DOHH2 (cell line): ENCODE results near the gene LARGE1.

Experiments
- H3F3A ChIP-seq: fragments of 200-600 bp; sonication (generic), shearing (Covaris generic); 2 replicates; pipeline ENCODE4 v1.6.0; 2016; ENCODE audit warnings: antibody characterized with exemption, mild to moderate bottlenecking; ENCODE audit not compliant: control insufficient read depth, insufficient read depth
- H3K27ac ChIP-seq: fragments of 200-600 bp; sonication (generic); 2 replicates; pipeline ENCODE4 v1.5.1; 2014; ENCODE audit warnings: low read depth, mild to moderate bottlenecking, low read length, moderate library complexity
- H3K27me3 ChIP-seq: fragments of 200-600 bp; sonication (generic); 2 replicates; pipeline ENCODE4 v1.6.1; 2014; ENCODE audit warnings: mild to moderate bottlenecking, low read length, mixed read lengths; ENCODE audit not compliant: control insufficient read depth
- H3K36me3 ChIP-seq: fragments of 200-600 bp; sonication (generic); 2 replicates; pipeline ENCODE4 v1.6.1; 2014; ENCODE audit warnings: mild to moderate bottlenecking, low read length, moderate library complexity, mixed read lengths; ENCODE audit not compliant: control insufficient read depth
- H3K4me1 ChIP-seq: fragments of 200-600 bp; sonication (generic); 2 replicates; pipeline ENCODE4 v1.6.1; 2014; ENCODE audit warnings: mild to moderate bottlenecking, low read length, mixed read lengths; ENCODE audit not compliant: control insufficient read depth
- H3K4me2 ChIP-seq: fragments of 200-600 bp; sonication (generic); 2 replicates; pipeline ENCODE4 v1.6.0; 2014; ENCODE audit warnings: mild to moderate bottlenecking, low read length, moderate library complexity
- H3K4me3 ChIP-seq: fragments of 200-600 bp; sonication (generic); 2 replicates; pipeline ENCODE4 v1.5.1; 2014; ENCODE audit warnings: mild to moderate bottlenecking, low read length, mixed read lengths
- H3K79me2 ChIP-seq: fragments of 200-600 bp; sonication (generic); 2 replicates; pipeline ENCODE4 v1.6.1; 2014; ENCODE audit warnings: mild to moderate bottlenecking, low read length, mixed read lengths; ENCODE audit not compliant: control insufficient read depth
- H3K9me2 ChIP-seq: fragments of 200-600 bp; sonication (generic); replicated peaks from 2 replicates; pipeline ENCODE4 v1.6.1; 2014; ENCODE audit warnings: mild to moderate bottlenecking, low read length, mixed read lengths; ENCODE audit not compliant: control insufficient read depth
- H3K9me3 ChIP-seq: fragments of 200-600 bp; sonication (generic); 2 replicates; pipeline ENCODE4 v1.6.1; 2014; ENCODE audit warnings: antibody characterized with exemption, low read length, mixed read lengths; ENCODE audit not compliant: control insufficient read depth, insufficient read depth
- H4K20me1 ChIP-seq: fragments of 200-600 bp; sonication (generic); 2 replicates; pipeline ENCODE4 v1.6.0; 2014; ENCODE audit warnings: low read depth, mild to moderate bottlenecking, antibody characterized with exemption, low read length, moderate library complexity; ENCODE audit not compliant: control insufficient read depth, insufficient read depth
- CTCF ChIP-seq: fragments of 200-600 bp; sonication (generic); IDR thresholded peaks from one replicate; pipeline ENCODE4 v1.5.1; 2014; ENCODE audit warnings: antibody characterized with exemption, mild to moderate bottlenecking, low read depth, low read length; ENCODE audit not compliant: poor library complexity, severe bottlenecking
- EZH2phosphoT487 ChIP-seq: fragments of 200-600 bp; sonication (generic); IDR thresholded peaks from 2 replicates; pipeline ENCODE4 v1.6.1; 2017; ENCODE audit warnings: borderline replicate concordance, mild to moderate bottlenecking, antibody characterized with exemption, low read length, moderate library complexity, mixed read lengths

The LARGE1 gene

GRCh38 chr22:33710326-33710725 is 209.9 kb downstream of the LARGE1 start:
- H3K79me2 ChIP-seq = no peaks in the 10 kb centered on the region
- no peak for TF ChIP-seq EZH2phosphoT487

GRCh38 chr22:33707581-33707980 is 212.7 kb downstream of the LARGE1 start:
- H3K4me2 ChIP-seq = no peak overlapping the region
- no peaks in the 10 kb centered on the region for H3F3A ChIP-seq
- H3K9me2 ChIP-seq = no peaks in the 10 kb centered on the region
- H3K27me3 ChIP-seq = no peaks in the 10 kb centered on the region
- H3K9me3 ChIP-seq = no peaks in the 10 kb centered on the region
- TF ChIP-seq EZH2phosphoT487 (no peak), CTCF (no peak)
- H3K36me3 ChIP-seq = no peaks in the 10 kb centered on the region
- H3K4me3 ChIP-seq = no peak overlapping the region
- H3K4me1 ChIP-seq = peaks cover 3% of the 10 kb centered on the region; the same call in 1 of the 2 replicates
- no peaks in the 10 kb centered on the region for H4K20me1 ChIP-seq
- no peak overlapping the region for H3K27ac ChIP-seq
- no peaks in the 10 kb centered on the region for H3K79me2 ChIP-seq

More at GRCh38 chr22:33710326-33710725, 209.9 kb downstream of the LARGE1 start:
- no peak overlapping the region for H3K4me3 ChIP-seq
- no peaks in the 10 kb centered on the region for H3K27me3 ChIP-seq
- no peaks in the 10 kb centered on the region for H3F3A ChIP-seq
- no peaks in the 10 kb centered on the region for H4K20me1 ChIP-seq
- H3K27ac ChIP-seq = no peak overlapping the region
- H3K9me2 ChIP-seq = no peaks in the 10 kb centered on the region
- H3K4me1 ChIP-seq = peaks cover 3% of the 10 kb centered on the region; the same call in 1 of the 2 replicates
- H3K4me2 ChIP-seq = no peak overlapping the region
- H3K36me3 ChIP-seq = no peaks in the 10 kb centered on the region
- H3K9me3 ChIP-seq = peaks cover 4% of the 10 kb centered on the region; the same call in 1 of the 2 replicates

GRCh38 chr22:33706100-33706499 is 214.2 kb downstream of the LARGE1 start:
- Histone ChIP-seq H3K9me3 (no peaks in the 10 kb centered on the region), H3K27me3 (no peaks in the 10 kb centered on the region), H3F3A (no peaks in the 10 kb centered on the region), H3K36me3 (no peaks in the 10 kb centered on the region), H3K9me2 (no peaks in the 10 kb centered on the region), H3K27ac (no peak overlapping the region), H4K20me1 (no peaks in the 10 kb centered on the region), H3K79me2 (no peaks in the 10 kb centered on the region), H3K4me3 (no peak overlapping the region), H3K4me2 (no peak overlapping the region), H3K4me1 (peaks cover 3% of the 10 kb centered on the region; the same call in 1 of the 2 replicates)
- TF ChIP-seq CTCF (no peak), EZH2phosphoT487 (no peak)

DNA sequence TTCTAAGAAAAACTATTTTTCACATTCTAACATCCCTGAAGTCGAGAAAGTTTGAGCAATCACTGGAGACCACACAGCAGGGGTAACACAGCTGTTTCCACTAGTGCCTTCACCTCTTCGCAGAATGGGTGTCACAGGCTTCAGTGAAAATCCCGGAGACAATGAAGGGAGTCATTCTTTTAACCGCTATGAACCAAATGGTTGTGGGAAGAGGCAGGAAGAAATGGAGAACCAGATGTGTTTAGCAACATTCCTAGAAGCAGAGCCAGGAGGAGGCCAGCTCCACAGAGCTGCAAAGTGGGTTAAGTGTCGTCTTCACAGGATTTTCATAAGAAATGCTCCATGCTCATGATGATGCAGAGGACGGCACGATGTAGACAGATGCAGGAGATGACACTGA is 221.1 kb downstream of the LARGE1 start:
- TF ChIP-seq EZH2phosphoT487 (no peak), CTCF (no peak)
- Histone ChIP-seq H3K27ac (no peak overlapping the region), H3K27me3 (no peaks in the 10 kb centered on the region), H3K79me2 (no peaks in the 10 kb centered on the region), H3K4me1 (no peaks in the 10 kb centered on the region), H3K36me3 (no peaks in the 10 kb centered on the region), H4K20me1 (no peaks in the 10 kb centered on the region), H3K4me2 (no peak overlapping the region), H3K9me3 (no peaks in the 10 kb centered on the region), H3F3A (no peaks in the 10 kb centered on the region), H3K4me3 (no peak overlapping the region), H3K9me2 (no peaks in the 10 kb centered on the region)
